Amniotic epithelial cell (primary cell): ENCODE results near the gene CCDC126.
A peak's percentile ranks its signal among the peaks of the same experiment; 100 is the strongest.
"Not testable (repeated sequence)": the region's sequence is repeated elsewhere in the genome, so short reads cannot be mapped to it uniquely, and the experiment has no call there.

Experiments used
- DNase-seq: peaks from one replicate; pipeline ENCODE4 v3.0.0-alpha.2; 2010; ENCODE audit warnings: low read depth

The CCDC126 gene

GRCh38 chr7:23628370-23628769 is 31.2 kb downstream of the CCDC126 start:
- DNase-seq = no peak

- DNase-seq = no peak
Observed at GRCh38 chr7:23633417-23633816, 36.2 kb downstream of the CCDC126 start.

- no peak for DNase-seq
Observed at GRCh38 chr7:23645822-23646221, 48.6 kb downstream of the CCDC126 start.

GRCh38 chr7:23653942-23654341 is 56.8 kb downstream of the CCDC126 start:
- DNase-seq = peak; percentile 2

GRCh38 chr7:23654508-23654907 is 57.3 kb downstream of the CCDC126 start:
- peak; percentile 52 for DNase-seq

- no peak for DNase-seq
Observed at GRCh38 chr7:23655433-23655832, 58.3 kb downstream of the CCDC126 start.

GRCh38 chr7:23658831-23659427 is 61.7 kb downstream of the CCDC126 start:
- DNase-seq = no peak

GRCh38 chr7:23661385-23661784 is 64.2 kb downstream of the CCDC126 start:
- DNase-seq = no peak

GRCh38 chr7:23662124-23662983 is 65.2 kb downstream of the CCDC126 start:
- DNase-seq = no peak

GRCh38 chr7:23662984-23663313 is 65.8 kb downstream of the CCDC126 start:
- no peak for DNase-seq

GRCh38 chr7:23664122-23664521 is 66.9 kb downstream of the CCDC126 start:
- DNase-seq = no peak

- peak; percentile 21 for DNase-seq
Observed at GRCh38 chr7:23672033-23672432, 74.9 kb downstream of the CCDC126 start.

GRCh38 chr7:23679898-23680413 is 82.8 kb downstream of the CCDC126 start, which contains the start of gene FAM221A:
TSS of gene FAM221A (plus strand) at chr7:23680199. CDS start at chr7:23680219, 20 bp downstream.
- peak; percentile 83 for DNase-seq

GRCh38 chr7:23680414-23681405 is 83.5 kb downstream of the CCDC126 start:
- peak; percentile 63 for DNase-seq

GRCh38 chr7:23684041-23684440 is 86.9 kb downstream of the CCDC126 start:
- not testable (repeated sequence) for DNase-seq

- peak; percentile 4 for DNase-seq
Observed at GRCh38 chr7:23685731-23686130, 88.5 kb downstream of the CCDC126 start.

- DNase-seq = no peak
Observed at GRCh38 chr7:23687011-23687410, 89.8 kb downstream of the CCDC126 start.

- no peak for DNase-seq
Observed at GRCh38 chr7:23689165-23689564, 92.0 kb downstream of the CCDC126 start.

GRCh38 chr7:23691320-23691719 is 94.1 kb downstream of the CCDC126 start:
- DNase-seq = peak; percentile 63

GRCh38 chr7:23693224-23693623 is 96.0 kb downstream of the CCDC126 start:
- DNase-seq = no peak
